ENCODE measurements around the gene SRRM2.
A peak's percentile ranks its signal among the peaks of the same experiment; 100 is the strongest.
"Not testable (repeated sequence)": the region's sequence is repeated elsewhere in the genome, so short reads cannot be mapped to it uniquely, and the experiment has no call there.

The SRRM2 gene

DNA sequence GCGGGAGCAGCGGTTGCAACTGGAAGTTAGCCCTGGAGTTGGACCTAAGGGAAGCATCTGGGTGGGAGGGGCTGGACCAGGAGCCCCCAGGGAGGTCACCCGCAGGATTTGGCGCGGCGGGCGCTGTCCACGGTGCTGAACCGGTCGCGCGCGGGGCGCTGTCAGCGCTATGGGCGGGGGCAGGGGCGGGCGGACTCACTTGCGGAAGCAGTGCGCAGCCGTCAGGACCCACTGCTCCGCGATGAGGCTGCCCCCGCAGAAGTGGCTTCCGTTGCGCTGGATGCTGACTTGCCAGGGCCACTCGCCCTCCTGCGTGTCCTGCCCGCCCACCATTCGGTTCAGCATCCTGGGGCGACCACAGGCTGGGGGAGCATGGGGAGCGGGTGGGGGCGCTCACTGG lies 36.9 kb upstream of the SRRM2 start:
- DNase-seq: no peak

DNA sequence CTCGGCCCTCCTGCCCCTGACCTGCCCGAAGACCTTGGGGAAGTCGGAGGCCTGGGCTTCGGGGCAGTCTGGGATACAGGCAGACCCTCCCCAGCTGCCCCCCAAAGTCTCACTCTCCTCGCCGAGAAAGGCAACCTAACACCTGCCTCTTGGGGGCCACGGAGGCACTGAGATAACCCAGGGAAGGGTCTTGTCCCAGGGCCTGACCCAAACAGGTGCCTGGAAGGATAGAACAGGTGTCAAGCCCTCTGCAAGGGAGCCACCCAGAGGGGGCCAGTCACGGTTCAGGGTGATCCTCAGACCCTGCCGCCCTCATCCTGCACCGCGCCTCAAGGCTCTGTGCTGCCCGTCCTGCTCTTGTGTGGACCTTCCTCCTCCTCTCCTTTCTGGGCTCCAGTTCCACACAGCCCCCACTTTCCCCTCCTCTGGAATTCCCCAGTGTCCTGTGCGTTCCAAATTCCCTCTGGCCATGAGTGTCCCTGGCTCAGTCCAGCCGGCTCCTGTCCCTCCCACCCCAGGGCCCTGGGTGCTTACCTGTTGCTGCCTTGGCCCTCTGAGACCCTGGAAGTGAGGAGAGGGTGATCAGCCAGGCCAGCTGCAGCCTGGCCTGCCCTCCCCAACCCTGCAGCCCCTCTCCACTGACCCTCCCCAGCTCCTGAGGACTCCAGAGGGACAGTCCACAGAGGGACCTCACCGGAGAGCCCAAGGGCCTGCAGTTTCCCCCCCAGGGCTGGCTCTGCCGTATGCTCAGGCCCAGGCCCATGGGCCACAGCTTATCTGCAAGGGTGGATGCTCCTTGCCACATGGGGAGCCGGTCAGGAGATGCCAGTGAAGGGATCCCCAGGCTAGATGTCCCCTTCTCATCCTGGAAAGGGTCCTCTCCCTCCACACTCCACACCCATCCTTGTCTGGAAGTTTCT lies 36.2 kb upstream of the SRRM2 start:
- no peak for DNase-seq

DNA sequence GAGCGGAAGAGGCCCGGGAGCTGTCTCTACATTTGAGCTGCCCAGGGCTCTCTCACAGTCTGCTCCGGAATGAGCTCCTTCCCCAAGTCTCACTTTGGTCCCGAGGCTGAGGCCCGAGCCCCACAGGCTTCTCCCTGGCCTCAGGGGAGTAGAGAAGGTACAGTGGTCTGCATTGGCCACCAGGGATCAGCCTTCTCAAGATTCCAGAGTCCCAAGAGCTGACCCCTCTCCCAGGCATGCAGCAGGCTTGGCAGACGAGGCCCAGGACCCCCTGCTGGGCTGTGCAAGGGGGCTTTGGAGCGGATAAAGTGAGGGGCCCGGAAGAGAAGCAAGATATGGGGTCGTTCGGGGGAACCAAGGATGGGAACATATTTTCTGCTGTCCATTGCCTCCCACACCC lies 35.5 kb upstream of the SRRM2 start:
- DNase-seq: no peak

DNA sequence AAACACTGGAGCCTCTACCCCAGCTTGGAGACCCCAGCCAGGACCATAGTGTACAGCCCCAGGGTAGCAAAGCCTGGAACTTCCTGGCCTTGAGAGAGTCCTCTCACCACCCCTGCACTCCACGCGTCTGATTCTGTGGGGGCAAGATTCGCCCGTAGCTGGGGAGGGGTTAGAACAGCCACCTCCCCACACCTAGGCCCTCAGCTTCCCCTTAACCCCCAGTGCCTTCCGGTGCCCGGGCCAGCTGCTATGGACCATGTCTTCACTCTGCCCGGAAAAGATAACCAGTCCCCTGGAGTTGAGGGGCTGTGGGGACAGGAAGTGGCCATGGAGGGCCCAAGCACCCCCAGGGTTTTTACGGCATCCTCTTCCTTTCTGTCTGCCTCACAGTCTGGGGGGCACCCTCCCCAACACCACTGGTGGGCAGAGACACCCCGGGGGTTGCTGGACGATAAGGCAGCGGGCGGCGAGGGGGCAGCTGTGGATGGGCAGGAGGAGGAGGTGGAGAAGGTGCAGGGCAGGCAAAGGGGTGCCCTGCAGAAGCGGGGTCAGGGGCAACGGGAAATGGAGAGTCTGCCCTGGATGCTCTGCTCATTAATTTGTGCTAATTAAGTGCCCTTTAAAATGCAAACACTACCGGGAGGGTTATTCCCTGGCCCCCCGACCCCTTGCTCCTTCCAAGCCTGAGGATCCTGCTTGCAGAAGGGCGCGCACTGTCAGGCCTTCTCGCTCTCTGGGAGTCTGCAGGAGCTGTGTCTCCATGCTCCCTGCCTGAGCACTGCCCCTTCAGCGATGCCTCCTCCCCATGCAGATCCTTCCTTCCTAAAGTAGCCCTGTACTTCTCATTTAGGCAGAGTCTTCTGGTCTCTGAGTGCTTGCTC lies 34.8 kb upstream of the SRRM2 start:
- DNase-seq: no peak

DNA sequence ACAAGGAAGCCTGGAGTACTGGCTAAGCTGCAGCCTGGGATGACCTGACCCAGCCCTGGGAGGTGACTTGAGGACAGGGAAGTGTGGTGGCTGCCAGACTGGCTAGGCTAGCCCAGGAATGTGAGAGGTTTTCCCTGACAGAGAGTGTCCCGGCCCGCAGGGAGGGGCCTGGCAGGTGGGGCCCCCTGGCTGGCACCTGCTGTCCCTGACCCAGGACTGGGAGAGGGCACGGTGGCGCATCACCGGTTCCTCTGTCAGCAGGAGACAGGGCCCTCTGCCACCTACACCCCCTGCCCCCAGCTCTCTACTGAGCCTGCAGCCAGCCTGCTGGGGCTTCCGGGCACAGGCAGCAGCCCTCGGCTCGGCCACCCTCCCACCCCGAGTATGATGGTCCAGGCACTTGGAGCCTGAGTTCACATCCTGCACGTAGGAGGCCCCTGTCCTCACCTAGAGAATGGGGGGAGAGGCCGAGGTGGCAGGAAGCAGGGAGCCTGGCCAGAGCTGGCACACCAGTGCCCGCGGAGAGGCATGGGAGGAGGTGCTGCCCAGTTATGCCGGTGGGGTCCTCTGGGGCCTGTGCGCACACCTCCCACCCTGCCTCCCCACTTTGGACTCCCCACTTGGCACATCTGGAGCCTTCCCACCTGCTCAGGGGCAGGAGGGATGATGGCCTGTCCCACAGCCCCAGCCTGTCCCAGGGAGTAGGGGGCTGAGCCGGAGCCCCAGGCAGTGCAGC lies 32.9 kb upstream of the SRRM2 start:
- no peak for DNase-seq

DNA sequence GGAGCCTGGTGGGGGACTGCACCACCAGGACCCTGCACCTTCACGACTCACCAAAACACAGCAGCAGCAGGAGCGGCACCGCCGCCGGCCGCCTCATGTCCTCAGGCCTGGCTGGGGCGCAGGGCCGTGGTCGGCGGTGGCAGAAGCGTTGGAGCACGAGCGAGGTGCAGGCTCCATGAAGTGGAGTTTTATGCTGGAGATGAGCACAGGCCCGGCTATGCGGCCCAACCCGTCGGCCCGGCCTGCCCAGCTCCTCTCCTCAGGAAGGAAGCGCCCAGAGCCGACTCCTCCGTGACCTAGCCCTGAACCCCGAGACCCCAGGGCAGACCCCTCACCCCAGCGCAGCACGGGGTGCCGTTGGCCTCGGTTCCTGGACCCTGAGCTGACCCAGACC lies 32.4 kb upstream of the SRRM2 start, which contains the start of gene PRSS27:
Gene PRSS27, minus strand, starts transcription at position 161 of the 394 bp plus-strand sequence. Its CDS starts 64 bp downstream, at position 97.
- no peak for DNase-seq

DNA sequence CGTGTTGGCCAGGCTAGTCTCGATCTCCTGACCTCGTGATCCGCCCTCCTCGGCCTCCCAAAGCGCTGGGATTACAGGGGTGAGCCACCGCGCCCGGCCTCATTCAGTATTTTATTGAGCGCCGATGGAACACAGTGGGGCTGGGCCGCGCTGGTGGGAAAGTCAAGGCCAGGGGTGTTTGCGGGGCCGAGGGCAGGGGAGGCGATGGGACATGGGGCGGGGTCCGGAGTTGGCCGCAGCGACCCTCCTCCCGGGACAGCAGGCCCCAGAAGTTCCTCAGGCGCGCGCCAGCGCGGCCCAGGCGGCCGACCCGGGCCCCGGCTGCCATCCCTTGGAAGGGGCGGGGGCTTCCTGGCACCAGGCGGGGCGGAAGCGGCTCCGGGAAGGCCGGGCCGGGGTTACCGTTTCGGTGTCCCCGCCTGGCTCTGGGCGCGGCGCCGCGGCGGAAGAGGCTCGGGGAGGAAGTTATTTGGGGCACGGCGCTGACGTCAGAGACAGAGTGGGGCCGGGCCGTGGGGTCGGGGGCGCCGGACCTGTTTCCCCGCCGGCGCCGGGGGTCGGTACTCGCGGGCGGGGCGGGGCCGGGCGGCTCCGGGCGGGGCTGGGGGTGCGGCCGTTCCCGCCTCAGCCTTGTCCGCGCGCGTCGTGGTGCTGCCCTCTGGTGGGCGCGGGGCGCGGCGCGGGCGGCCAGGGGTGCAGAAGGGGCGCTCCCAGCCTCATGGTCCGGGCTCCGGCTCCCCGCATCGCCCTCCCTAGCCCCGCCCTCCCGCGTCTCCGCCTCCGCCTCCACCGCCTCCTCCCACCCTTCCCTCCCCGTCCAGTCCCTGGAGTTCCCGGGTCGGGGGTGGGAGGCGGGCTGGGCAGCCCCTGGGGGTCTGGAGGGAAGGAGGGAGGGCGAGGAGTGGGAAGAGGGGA lies 31.5 kb upstream of the SRRM2 start:
- peak; percentile 67 for DNase-seq

DNA sequence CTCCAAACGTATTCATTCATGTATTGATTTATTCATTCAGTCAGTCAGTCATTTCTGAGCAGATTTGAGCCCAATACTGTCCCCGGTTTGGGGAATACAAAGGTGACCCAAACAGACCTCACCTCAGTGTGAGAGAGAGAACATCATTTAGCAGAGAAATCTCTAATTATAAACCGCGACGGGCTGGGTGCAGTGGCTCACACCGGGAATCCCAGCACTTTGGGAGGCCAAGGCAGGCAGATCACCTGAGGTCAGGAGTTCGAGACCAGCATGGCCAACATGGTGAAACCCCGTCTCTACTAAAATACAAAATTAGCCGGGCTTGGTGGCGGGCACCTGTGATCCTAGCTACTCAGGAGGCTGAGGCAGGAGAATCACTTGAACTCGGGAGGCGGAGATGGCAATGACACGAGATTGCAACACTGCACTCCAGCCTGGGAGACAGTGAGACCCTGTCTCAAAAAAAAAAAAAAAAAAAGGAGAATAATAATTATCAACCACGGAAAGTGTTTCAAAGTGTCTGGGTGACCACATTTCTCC lies 30.7 kb upstream of the SRRM2 start:
- not testable (repeated sequence) for DNase-seq

DNA sequence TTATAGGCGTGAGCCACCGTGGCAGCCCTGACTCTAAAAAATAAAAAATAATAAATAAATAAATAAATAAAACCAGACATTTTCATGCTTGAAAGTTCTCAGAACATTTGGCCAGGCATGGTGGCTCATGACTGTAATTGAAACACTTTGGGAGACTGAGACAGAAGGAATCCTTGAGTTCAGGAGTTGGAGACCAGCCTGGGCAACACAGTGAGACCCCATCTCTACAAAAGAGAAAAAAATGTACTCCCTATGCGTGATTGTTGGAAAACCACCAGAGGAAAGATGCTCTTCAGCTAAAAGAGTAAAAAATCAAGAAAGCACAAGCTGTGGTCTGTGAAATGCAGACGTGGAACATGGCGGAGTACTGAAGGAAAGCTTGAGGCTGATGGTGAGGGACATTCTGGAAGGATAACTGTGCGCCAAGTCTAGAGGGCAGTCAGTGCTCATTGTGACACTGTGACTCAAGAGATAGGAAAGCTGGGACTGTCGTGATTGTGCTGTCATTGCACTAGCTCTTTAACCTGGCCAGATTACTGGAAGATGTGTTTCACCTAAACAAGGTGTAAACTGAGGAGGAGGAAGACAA lies 28.3 kb upstream of the SRRM2 start:
- no peak for DNase-seq

DNA sequence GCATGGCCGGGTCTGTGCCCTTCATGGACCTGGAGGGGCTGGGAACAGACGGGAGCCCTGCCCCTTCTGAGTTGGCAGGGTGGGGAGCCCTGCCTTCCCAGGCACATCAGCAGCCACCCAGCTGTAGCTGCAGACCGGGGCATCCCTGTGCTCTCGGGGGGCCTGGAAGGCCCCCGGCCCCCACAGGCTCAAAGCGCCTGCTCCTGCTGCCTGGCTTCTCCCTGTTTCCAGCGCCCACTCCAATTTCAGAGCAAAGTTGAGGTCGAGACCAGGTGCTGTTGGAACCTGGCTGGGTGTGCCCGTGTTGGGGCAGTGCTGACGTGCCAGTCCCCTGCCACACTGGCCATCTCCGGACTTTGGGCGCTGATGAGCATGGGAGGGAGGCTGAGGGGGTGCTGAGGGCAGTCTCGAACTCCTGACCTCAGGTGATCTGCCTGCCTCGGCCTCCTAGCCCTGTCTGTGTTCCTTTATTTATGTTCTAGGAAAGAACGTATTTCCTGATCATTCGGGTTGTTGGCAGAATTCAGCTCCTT lies 27.6 kb upstream of the SRRM2 start:
- DNase-seq: no peak

DNA sequence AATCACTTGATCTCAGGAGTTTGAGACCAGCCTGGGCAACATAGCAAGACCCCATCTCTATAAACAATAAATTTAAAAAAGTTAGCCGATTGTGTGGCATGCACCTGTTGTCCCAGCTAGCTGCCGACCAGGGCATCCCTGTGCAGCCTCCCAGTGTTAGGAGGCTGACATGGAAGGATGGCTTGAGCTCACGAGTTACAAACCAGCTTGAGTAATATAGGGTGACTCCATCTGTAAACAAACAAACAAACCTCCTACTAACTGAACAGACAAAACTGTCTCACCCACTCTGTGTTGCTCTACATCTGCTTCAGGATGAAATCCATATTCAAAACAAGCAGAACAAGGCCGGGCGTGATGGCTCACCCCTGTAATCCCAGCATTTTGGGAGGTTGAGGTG lies 25.5 kb upstream of the SRRM2 start:
- no peak for DNase-seq

DNA sequence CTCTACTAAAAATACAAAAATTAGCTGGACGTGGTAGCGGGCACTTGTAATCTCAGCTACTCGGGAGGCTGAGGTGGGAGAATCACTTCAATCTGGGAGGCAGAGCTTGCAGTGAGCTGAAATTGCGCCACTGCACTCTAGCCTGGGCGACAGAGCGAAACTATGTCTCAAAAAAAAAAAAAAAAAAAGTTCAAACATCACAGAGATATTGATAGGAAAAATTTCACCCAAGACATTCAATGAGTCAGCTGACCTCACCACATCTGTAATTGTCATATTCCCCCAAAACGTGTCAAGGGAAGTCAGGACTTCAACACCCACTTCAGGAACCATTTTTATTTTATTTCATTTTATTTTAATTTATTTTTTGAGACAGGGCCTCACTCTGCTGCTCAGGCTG lies 24.4 kb upstream of the SRRM2 start:
- no peak for DNase-seq

DNA sequence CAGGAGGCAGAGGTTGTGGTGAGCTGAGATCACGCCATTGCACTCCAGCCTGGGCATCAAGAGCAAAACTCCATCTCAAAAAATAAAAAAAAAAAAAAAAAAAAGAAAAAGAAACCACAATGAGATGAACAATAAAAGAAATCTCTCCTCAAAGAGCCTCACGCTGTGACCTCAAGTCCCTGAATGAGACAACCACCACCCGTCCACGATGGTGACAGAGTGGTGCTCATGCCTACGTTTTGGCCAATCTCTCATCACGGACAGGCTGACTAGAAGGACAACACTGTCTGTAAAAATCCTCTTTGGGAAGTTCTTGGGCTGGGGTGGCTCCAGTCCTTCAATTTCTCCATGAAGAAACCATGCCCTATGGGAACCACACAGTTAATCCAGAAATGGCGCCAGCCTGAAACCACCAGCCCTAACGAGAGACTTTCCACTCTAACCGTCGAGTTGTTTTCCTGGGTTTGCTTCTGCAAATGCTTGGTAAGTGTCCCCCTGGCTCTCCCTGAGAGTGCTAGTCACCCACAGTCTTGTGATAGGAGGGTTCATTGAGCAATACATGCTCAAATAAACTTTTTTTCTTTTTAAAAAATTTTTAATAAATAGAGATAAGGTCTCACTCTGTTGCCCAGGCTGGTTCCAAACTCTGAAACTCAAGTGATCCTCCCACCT lies 17.5 kb upstream of the SRRM2 start:
- no peak for DNase-seq

DNA sequence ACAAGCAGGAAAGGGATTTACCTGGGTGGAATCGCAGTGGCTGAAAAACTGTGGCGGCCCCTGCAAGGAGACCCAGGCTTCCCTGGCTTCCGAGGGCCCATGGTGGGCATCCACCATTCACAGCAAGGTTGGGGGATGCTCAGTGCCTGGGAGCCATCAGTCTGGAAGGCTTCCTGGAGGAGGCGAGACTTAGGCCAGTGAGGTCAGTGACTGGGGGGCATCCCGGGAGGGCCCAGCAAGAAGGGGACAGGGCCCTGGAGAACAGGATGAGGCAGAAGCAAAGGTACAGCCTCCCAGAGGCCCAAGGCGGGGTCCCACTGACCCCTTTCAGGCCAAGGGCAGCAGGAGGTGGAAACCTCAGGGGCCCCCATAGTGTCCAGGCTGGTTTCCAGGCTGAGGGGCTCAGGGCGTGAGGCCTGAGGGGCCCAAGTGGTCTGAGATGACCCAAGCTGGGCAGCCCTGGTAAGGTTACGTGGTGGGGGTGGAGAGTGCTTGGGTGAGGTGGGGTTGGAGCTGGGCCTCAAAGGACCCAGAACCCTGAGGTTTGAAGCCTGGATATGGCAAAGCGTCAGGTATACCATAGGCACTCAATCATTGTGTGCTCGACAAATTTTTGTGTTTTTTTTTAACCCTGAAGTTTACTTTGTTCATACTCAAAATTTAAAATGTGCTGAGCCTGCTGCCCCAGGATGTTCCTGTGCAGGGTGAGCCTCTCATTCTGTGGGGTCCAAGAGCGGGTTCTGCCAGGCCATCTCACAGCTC lies 15.8 kb upstream of the SRRM2 start:
- DNase-seq: no peak

DNA sequence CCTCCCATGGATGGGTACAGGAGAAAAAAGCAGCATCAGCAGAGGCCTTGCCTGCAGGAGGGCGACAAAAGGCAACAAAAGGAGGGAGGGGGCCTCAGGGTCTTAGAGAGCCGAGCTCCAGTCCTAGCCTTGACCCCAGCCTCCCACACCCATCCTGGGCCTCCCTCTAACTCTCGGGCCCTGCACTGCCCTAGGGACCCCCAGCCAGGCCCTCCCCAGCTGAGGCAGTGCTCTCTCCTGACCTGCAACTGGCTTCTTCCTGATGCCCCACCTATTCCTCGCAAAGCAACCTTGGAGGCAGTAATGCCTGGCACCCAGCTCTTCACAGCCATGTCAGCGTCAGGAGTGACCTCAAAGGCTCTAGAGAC lies 15.2 kb upstream of the SRRM2 start:
- DNase-seq: no peak

DNA sequence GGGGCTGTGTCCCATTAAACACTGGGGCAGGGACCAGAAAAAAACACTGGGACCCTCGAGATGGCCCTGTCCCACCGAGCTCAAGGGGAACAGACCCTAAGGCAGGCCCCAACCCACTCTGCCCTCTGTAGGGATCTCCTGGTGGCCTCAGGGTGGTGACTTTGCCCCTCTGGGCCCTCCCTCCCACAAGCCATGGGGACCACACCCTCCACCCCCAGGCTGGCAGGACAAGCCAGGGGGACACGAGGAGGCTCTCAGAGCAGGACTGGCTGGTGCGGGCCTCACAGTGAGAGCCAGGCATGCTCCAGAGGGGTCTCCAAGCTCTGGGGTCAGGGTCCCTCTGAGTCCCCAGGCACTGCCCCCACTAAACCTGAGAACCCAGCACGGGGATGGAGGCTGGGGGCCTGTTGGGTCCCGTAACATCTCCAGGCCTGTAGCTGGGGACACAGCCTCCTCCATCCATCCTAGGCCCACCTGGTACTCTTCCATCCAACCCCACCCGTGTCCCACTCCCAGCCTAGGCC lies 14.5 kb upstream of the SRRM2 start:
- DNase-seq: no peak

DNA sequence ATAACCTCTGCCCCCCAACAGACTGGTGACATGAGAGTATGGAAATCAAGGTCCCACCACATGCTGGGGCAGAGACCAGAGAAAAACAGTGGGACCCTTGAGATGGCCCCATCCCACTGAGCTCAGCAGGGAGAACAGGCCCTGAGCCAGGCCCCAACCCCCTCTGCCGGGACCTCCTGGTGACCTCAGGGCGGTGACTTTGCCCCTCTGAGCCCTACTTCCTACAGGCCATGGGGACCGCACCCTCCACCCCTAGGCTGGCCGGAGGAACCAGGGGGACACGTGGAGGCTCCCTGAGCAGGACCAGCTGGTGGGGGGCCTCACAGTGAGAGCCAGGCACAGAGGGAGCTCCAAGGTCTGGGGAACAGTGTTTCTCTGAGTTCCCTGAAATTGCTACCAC lies 13.8 kb upstream of the SRRM2 start:
- no peak for DNase-seq

DNA sequence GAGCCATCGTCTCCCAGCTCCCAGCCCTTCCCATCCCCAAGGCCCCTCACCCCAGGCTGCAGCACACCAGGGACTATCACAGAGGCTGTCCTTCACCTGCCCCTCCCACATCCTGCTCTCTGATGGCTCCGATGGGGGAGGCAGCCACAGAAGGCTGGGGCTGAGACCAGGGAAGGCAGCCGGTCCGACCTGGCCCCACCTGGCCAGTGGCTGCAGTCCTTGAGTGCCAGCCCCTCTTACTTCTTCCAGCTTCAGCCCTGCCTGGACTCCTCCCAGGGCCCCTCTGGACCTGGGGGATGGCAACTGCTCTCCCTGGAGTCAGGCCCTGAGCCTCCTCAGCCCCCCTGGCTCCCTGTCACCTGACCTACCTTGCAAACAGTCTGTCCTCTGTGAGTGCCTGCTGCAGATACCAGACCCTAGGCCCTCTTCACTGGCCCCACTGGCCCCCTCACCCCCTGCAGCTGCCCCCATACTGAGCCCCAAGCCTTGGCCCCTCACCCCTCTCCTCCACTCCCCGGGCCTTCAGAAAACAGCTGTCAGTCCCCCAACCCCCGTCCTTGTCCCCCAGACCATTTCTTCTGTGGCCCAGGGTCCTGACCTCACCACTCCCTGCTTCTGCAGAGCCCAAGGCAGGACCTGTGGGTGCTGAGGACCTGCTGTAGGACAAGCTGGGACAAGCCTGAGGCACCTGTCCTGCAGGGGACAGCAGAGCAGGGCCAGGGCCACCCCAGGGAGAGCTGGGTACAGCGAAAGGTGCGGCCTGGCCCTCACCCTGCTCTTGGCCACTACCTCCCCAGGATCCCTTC lies 12.6 kb upstream of the SRRM2 start:
- no peak for DNase-seq

DNA sequence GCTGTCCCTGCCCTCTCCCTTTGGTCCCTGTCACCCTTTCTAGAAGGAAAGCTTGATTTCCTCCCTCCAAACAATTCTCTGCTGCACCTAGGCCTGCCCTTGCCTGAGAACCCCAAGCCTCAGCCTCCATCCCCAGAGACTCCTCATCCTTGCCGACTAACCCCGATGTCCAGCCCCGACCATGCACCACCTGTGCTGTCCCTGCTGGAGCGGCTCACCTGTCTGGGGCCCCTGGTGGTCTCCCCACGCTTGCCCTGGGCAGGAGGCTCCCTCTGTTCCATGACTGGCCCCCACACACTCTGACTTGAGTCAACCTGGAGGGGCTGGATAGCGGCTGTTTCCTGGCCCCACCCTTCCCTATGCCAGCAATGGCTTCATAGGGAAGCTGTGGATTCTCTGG lies 12.0 kb upstream of the SRRM2 start:
- no peak for DNase-seq

All from NCI-H187 treated with DMSO at 0.1 percent for 48 hours (cell line).